ENCODE data around the gene GP1BA.

The GP1BA gene

DNA sequence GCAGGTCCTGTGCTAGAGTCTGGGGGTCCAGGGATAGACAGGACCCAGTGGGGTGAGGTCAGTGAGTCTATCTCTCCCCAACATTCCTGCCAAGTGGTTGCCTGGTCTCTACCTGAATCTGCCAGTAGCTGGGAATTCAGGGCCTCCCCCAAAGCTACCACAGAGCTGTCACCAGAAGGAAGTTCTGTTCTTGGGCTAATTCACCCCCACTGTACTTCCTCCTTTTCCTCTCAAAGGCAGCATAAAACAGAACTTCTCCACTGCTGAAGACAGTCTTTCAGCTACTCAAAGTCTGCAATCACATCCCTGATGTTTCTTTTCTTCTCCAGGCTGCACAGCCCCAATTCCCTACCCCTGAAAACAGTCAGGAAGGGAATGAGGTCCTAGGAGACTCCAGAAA is 46.6 kb downstream of the GP1BA start:
- no peak for DNase-seq

DNA sequence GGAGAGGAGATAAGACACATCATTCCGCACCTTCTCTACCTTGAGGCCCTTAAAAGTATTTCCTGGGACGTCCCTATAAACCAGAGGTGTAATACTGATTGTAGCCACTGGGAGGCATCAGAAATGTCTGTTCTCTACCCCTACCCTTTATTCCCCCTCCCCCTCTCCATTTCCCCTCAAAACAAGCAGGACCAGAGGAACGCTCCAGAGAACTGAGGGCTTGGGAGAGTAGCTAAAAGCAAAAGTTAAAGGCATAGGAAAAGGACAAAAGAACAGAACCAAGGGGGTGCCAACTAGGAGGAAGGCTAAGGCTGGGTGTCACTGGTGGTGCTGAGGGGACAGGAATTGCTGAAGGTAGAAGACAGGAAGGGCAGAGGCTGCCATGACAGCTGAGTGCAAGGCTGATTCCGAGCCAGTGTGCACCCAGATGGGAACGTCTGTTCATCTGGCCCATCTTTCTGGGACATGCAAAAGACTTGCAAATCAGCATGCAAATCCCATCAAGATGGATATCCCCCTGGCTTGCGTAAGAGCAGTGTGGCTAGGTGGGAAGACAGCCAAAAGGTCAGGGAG is 48.7 kb downstream of the GP1BA start:
- peak; percentile 28 for DNase-seq

DNA sequence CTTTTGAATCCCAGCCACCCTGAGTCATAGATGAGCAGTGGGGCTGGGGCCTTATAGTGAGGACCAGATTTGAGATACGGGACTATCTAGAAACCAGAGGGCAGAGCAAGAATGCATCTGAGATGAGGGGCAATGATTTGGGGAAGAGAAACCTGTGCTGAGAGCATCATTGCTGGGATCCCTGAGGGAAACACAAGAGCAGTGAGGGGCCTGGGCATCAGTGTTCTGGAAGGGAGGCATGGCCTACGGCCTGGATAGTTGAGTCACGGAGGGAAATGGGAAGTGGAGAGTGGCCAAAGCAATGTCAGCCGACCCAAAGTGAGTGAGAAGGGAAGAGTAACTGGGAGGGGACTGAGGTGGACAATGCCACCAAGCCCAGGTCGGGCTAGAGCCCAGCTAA is 50.2 kb downstream of the GP1BA start:
- DNase-seq, result no peak
